ENCODE results near the gene BTBD18.
"Not testable (repeated sequence)": the region's sequence is repeated elsewhere in the genome, so short reads cannot be mapped to it uniquely, and the experiment has no call there.

BTBD18 gene

GRCh38 chr11:57732661-57733060 is 19.0 kb downstream of the BTBD18 start:
- no peaks in the 10 kb centered on the region for H3K36me3 ChIP-seq (ENCODE audit: low read length)
- no peak overlapping the region for H3K27ac ChIP-seq (ENCODE audit: low read depth, low read length)
- TF ChIP-seq EZH2phosphoT487 (conservative IDR thresholded peaks at IDR 0.05; ENCODE audit: low read length): no peak
- H3K4me2 ChIP-seq (ENCODE audit: low read depth, low read length, poor library complexity, severe bottlenecking): no peak overlapping the region
- H3K9ac ChIP-seq (ENCODE audit: low read length): no peak overlapping the region
- no peaks in the 10 kb centered on the region for H3K27me3 ChIP-seq (ENCODE audit: low read length)
- H3K9me2 ChIP-seq (replicated peaks; ENCODE audit: insufficient read depth, low read length): no peaks in the 10 kb centered on the region
- no peak overlapping the region for H2AFZ ChIP-seq (ENCODE audit: low read depth, low read length, severe bottlenecking)
- H3F3A ChIP-seq (ENCODE audit: insufficient read depth): peaks cover 1% of the 10 kb centered on the region; the same call in 1 of the 2 replicates
- no peaks in the 10 kb centered on the region for H3K9me3 ChIP-seq (ENCODE audit: insufficient read depth, low read length)
- H3K4me3 ChIP-seq (ENCODE audit: insufficient read depth, low read length, poor library complexity, severe bottlenecking): no peak overlapping the region
- peaks cover 72% of the 10 kb centered on the region for H3K79me2 ChIP-seq (ENCODE audit: insufficient read depth, low read length)
- no peaks in the 10 kb centered on the region for H4K20me1 ChIP-seq (ENCODE audit: low read depth, low read length)

- H3K27ac ChIP-seq (ENCODE audit: low read depth, low read length): peak overlapping the region; percentile 28; the same call in 1 of the 2 replicates
- no peak for TF ChIP-seq CTCF (IDR thresholded peaks at IDR 0.05; ENCODE audit: insufficient read depth, low read length, poor library complexity, severe bottlenecking)
- H4K20me1 ChIP-seq (ENCODE audit: low read depth, low read length): peaks cover 6% of the 10 kb centered on the region; the same call in 1 of the 2 replicates
- H2AFZ ChIP-seq (ENCODE audit: low read depth, low read length, severe bottlenecking): no peak overlapping the region
- H3K36me3 ChIP-seq (ENCODE audit: low read length): no peaks in the 10 kb centered on the region
- no peaks in the 10 kb centered on the region for H3K9me2 ChIP-seq (replicated peaks; ENCODE audit: insufficient read depth, low read length)
- peaks cover 13% of the 10 kb centered on the region; the same call in 1 of the 2 replicates for H3F3A ChIP-seq (ENCODE audit: insufficient read depth)
- H3K4me2 ChIP-seq (ENCODE audit: low read depth, low read length, poor library complexity, severe bottlenecking): peak overlapping the region; percentile 45
- no peak overlapping the region for H3K4me3 ChIP-seq (ENCODE audit: insufficient read depth, low read length, poor library complexity, severe bottlenecking)
- H3K79me2 ChIP-seq (ENCODE audit: insufficient read depth, low read length): peaks cover 94% of the 10 kb centered on the region
- no peaks in the 10 kb centered on the region for H3K9me3 ChIP-seq (ENCODE audit: insufficient read depth, low read length)
- H3K27me3 ChIP-seq (ENCODE audit: low read length): no peaks in the 10 kb centered on the region
- H3K9ac ChIP-seq (ENCODE audit: low read length): peak overlapping the region; percentile 6; the same call in 1 of the 2 replicates
Observed at GRCh38 chr11:57729479-57729878, 22.1 kb downstream of the BTBD18 start.

GRCh38 chr11:57728829-57729228 is 22.8 kb downstream of the BTBD18 start:
- Histone ChIP-seq H3K9me2 (replicated peaks; ENCODE audit: insufficient read depth, low read length) (no peaks in the 10 kb centered on the region), H3K27me3 (ENCODE audit: low read length) (no peaks in the 10 kb centered on the region), H3K27ac (ENCODE audit: low read depth, low read length) (peak overlapping the region; percentile 28; the same call in 1 of the 2 replicates), H3K4me3 (ENCODE audit: insufficient read depth, low read length, poor library complexity, severe bottlenecking) (no peak overlapping the region), H3K4me2 (ENCODE audit: low read depth, low read length, poor library complexity, severe bottlenecking) (peak overlapping the region; percentile 45), H3K79me2 (ENCODE audit: insufficient read depth, low read length) (peaks cover 95% of the 10 kb centered on the region), H3K36me3 (ENCODE audit: low read length) (no peaks in the 10 kb centered on the region), H3K9me3 (ENCODE audit: insufficient read depth, low read length) (no peaks in the 10 kb centered on the region), H4K20me1 (ENCODE audit: low read depth, low read length) (peaks cover 9% of the 10 kb centered on the region; the same call in 1 of the 2 replicates), H3F3A (ENCODE audit: insufficient read depth) (peaks cover 18% of the 10 kb centered on the region; the same call in 1 of the 2 replicates), H3K9ac (ENCODE audit: low read length) (peak overlapping the region; percentile 6; the same call in 1 of the 2 replicates), H2AFZ (ENCODE audit: low read depth, low read length, severe bottlenecking) (no peak overlapping the region)
- TF ChIP-seq CTCF (IDR thresholded peaks at IDR 0.05; ENCODE audit: insufficient read depth, low read length, poor library complexity, severe bottlenecking): no peak
- TF ChIP-seq EZH2phosphoT487 (conservative IDR thresholded peaks at IDR 0.05; ENCODE audit: low read length): no peak

GRCh38 chr11:57727185-57727584 is 24.4 kb downstream of the BTBD18 start:
- Histone ChIP-seq H3K79me2 (ENCODE audit: insufficient read depth, low read length) (peaks cover 92% of the 10 kb centered on the region), H3K9ac (ENCODE audit: low read length) (no peak overlapping the region), H3K9me3 (ENCODE audit: insufficient read depth, low read length) (no peaks in the 10 kb centered on the region), H3K4me2 (ENCODE audit: low read depth, low read length, poor library complexity, severe bottlenecking) (no peak overlapping the region), H3F3A (ENCODE audit: insufficient read depth) (peaks cover 18% of the 10 kb centered on the region; the same call in 1 of the 2 replicates), H3K27ac (ENCODE audit: low read depth, low read length) (no peak overlapping the region), H3K9me2 (replicated peaks; ENCODE audit: insufficient read depth, low read length) (no peaks in the 10 kb centered on the region), H3K4me3 (ENCODE audit: insufficient read depth, low read length, poor library complexity, severe bottlenecking) (no peak overlapping the region), H3K27me3 (ENCODE audit: low read length) (no peaks in the 10 kb centered on the region), H3K36me3 (ENCODE audit: low read length) (peaks cover 5% of the 10 kb centered on the region; the same call in 1 of the 2 replicates), H2AFZ (ENCODE audit: low read depth, low read length, severe bottlenecking) (no peak overlapping the region), H4K20me1 (ENCODE audit: low read depth, low read length) (peaks cover 9% of the 10 kb centered on the region; the same call in 1 of the 2 replicates)
- TF ChIP-seq EZH2phosphoT487 (conservative IDR thresholded peaks at IDR 0.05; ENCODE audit: low read length) (no peak), CTCF (IDR thresholded peaks at IDR 0.05; ENCODE audit: insufficient read depth, low read length, poor library complexity, severe bottlenecking) (no peak)

GRCh38 chr11:57716726-57717125 is 34.9 kb downstream of the BTBD18 start:
- H3K4me2 ChIP-seq (ENCODE audit: low read depth, low read length, poor library complexity, severe bottlenecking); H3K4me3 ChIP-seq (ENCODE audit: insufficient read depth, low read length, poor library complexity, severe bottlenecking); H3K9ac ChIP-seq (ENCODE audit: low read length); H4K20me1 ChIP-seq (ENCODE audit: low read depth, low read length); H3K36me3 ChIP-seq (ENCODE audit: low read length); H3F3A ChIP-seq (ENCODE audit: insufficient read depth); H3K27me3 ChIP-seq (ENCODE audit: low read length); H3K27ac ChIP-seq (ENCODE audit: low read depth, low read length); H3K9me3 ChIP-seq (ENCODE audit: insufficient read depth, low read length); H3K9me2 ChIP-seq (replicated peaks; ENCODE audit: insufficient read depth, low read length); H2AFZ ChIP-seq (ENCODE audit: low read depth, low read length, severe bottlenecking): not testable (repeated sequence)
- peaks cover 67% of the 10 kb centered on the region for H3K79me2 ChIP-seq (ENCODE audit: insufficient read depth, low read length)

All from SU-DHL-6 (cell line).